CD4-positive, alpha-beta memory T cell (primary cell): ENCODE measurements around the gene COQ8B. TPM values are rescaled to one million over a fixed set of nuclear protein-coding genes. Genes with fewer than 3 reads are reported as not detected.

Experiments
- CTCF ChIA-PET: fragments of 350-600 bp; sonication (Branson Sonifier 250); formaldehyde crosslinking; loops from one replicate; lab custom pipeline; 2021; ENCODE audit warnings: inconsistent platforms; ENCODE audit not compliant: partially characterized antibody; lab: Charles Lee
- POLR2A ChIA-PET: fragments of 350-600 bp; sonication (Branson Sonifier 250); formaldehyde crosslinking; loops from one replicate; lab custom pipeline; 2021; ENCODE audit not compliant: partially characterized antibody; lab: Charles Lee
- DNase-seq, 5 donors: peaks; one replicate each; pipeline versions ENCODE4 v3.0.0 to v3.0.0-alpha.2; 2020 to 2022; ENCODE audit warnings: mixed read lengths in 1 of 5
- H3K27ac ChIP-seq: one replicate; pipeline ENCODE4 v1.7.0; 2013; ENCODE audit warnings: low read depth, low read length
- H3K27me3 ChIP-seq: 2 replicates; pipeline ENCODE4 v1.7.0; 2013; ENCODE audit warnings: mild to moderate bottlenecking, low read length, moderate library complexity; ENCODE audit not compliant: insufficient read depth
- H3K36me3 ChIP-seq: 2 replicates; pipeline ENCODE4 v1.7.0; 2013; ENCODE audit warnings: mild to moderate bottlenecking, low read length, moderate library complexity; ENCODE audit not compliant: insufficient read depth
- H3K4me1 ChIP-seq: 2 replicates; pipeline ENCODE4 v1.7.0; 2013; ENCODE audit warnings: mild to moderate bottlenecking, low read length, moderate library complexity; ENCODE audit not compliant: insufficient read depth
- H3K4me3 ChIP-seq, 2 donors: one replicate each; pipeline ENCODE4 v1.7.0; 2013; ENCODE audit warnings: low read length in 2 of 2, mild to moderate bottlenecking in 1 of 2
- H3K9me3 ChIP-seq, 2 donors: one replicate each; pipeline ENCODE4 v1.7.0; 2013; ENCODE audit warnings: low read length in 2 of 2, control low read depth in 1 of 2; ENCODE audit not compliant: control insufficient read depth in 1 of 2
- H3K27ac Mint-ChIP-seq, 7 donors: one replicate each; pipeline ENCODE4 v1.8.0; 2020 to 2021; ENCODE audit warnings: mixed read lengths in 7 of 7, mild to moderate bottlenecking in 6 of 7, inconsistent platforms in 3 of 7, moderate library complexity in 3 of 7
- H3K27me3 Mint-ChIP-seq, 2 donors: one replicate each; pipeline ENCODE4 v1.8.0; 2020 to 2021; ENCODE audit warnings: mixed read lengths in 2 of 2
- H3K36me3 Mint-ChIP-seq, 2 donors: one replicate each; pipeline ENCODE4 v1.8.0; 2020 to 2021; ENCODE audit warnings: mixed read lengths in 2 of 2, inconsistent platforms in 1 of 2, mild to moderate bottlenecking in 1 of 2
- H3K4me1 Mint-ChIP-seq, 4 donors: one replicate each; pipeline ENCODE4 v1.8.0; 2020 to 2021; ENCODE audit warnings: mixed read lengths in 4 of 4, mild to moderate bottlenecking in 1 of 4
- H3K4me3 Mint-ChIP-seq, 8 donors: one replicate each; pipeline ENCODE4 v1.8.0; 2020 to 2021; ENCODE audit warnings: mixed read lengths in 8 of 8, mild to moderate bottlenecking in 7 of 8, moderate library complexity in 6 of 8, inconsistent platforms in 3 of 8
- H3K9me3 Mint-ChIP-seq, 8 donors: one replicate each; pipeline ENCODE4 v1.8.0; 2020 to 2021; ENCODE audit warnings: mixed read lengths in 8 of 8, mild to moderate bottlenecking in 5 of 8, inconsistent platforms in 3 of 8, moderate library complexity in 1 of 8
- intact Hi-C: fragments of 100-400 bp; cut with micrococcal nuclease; formaldehyde crosslinking; loops from one replicate; pipeline ENCODE4 v1.15.1; 2023
- polyA plus RNA-seq, 2 donors: library from polyadenylated mRNA; unstranded; fragments of 300-500 nt; fragmentation: Illumina TruSeq; gene quantifications; one replicate each; pipeline ENCODE4 v1.2.3, GENCODE V29; 2021
- total RNA-seq, 2 experiments: library from RNA; stranded (reverse); gene quantifications; one replicate each; pipeline ENCODE4 v1.2.3, GENCODE V29; 2021

COQ8B gene
- total and polyA plus RNA-seq, 4 experiments from 2014 or later: 20.2 to 54.7 (median 34.2) TPM

DNA sequence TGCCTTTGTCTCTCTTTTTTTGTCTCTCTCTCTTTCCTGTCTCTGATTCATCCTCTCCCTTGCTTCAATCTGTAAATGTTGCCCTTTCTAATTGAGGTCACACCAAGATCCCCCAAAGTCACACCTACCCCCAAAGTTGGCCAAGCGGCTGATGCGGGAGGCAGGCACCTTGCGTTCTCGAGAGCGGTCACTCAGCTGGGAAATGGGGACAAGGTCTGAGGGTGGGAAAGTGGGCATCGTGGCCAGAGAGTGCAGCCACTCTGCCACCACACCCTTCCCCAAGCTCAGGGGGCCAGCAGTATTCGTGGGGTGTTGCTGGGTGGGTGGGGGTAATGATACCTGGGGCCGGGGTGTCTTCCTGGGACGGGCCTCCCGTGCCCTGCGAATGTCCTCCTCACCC lies 2.7 kb downstream of the COQ8B start:
- POLR2A ChIA-PET: interaction anchor here (0.5 to 1.0 kb wide), 5 partner anchors 37 to 647 kb away, joined by 3 to 4 read pairs (median 3); partner anchors contain the start of genes ACTMAP and SNRPA
- peak overlapping the region; percentile 98 for H3K27ac ChIP-seq
- CTCF ChIA-PET: no interaction called here

DNA sequence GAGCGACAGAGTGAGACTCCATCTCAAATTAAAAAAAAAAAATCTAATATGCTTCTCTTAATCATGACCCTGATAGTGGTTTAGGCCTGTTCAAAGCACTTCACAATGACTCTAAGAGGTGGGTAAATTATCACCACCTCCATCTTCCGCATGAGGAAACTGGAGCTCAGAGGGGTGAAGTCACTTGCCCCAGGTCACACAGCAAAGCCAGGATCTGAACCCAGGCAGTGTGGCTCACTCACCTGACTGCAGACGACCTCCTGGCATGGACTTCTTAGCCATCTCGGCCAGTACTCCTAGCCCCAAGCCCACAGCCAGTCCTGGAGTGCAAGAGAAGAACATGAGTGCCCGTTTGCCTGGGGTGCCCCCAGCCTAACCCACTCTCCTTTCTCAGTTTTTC lies 6.9 kb downstream of the COQ8B start:
- no peak overlapping the region for H3K4me3 Mint-ChIP-seq
- ChIA-PET POLR2A (no interaction called here), CTCF (interaction anchor here (1.4 kb wide), 1 partner anchor 68 kb away, joined by 3 read pairs; the partner anchor contains the start of gene RAB4B)
- peaks cover 36 to 38% of the 10 kb centered on the region in 2 donors for H3K36me3 Mint-ChIP-seq
- Histone ChIP-seq H3K36me3 (peaks cover 9% of the 10 kb centered on the region), H3K27ac (no peak overlapping the region), H3K9me3 (no peaks in the 10 kb centered on the region), H3K27me3 (no peaks in the 10 kb centered on the region), H3K4me1 (peaks cover 10% of the 10 kb centered on the region), H3K4me3 (no peak overlapping the region)
- DNase-seq: no peak
- no peaks in the 10 kb centered on the region for H3K27me3 Mint-ChIP-seq
- H3K4me1 Mint-ChIP-seq: peaks cover 16 to 32% (median 19%) of the 10 kb centered on the region in 4 donors
- no peak overlapping the region for H3K27ac Mint-ChIP-seq
- intact Hi-C loops: no loop called here
- no peaks in the 10 kb centered on the region for H3K9me3 Mint-ChIP-seq

More for the DNA sequence above, 2.7 kb downstream of the COQ8B start:
- Mint-ChIP-seq H3K4me1 (peaks cover 32 to 61% (median 47%) of the 10 kb centered on the region in 4 donors), H3K4me3 (peak overlapping the region; percentile 48 to 80 (median 74)), H3K9me3 (peaks cover 0 to 1% (median 0%) of the 10 kb centered on the region in 8 donors), H3K27me3 (no peaks in the 10 kb centered on the region), H3K27ac (peak overlapping the region; percentile 80 to 98 (median 90)), H3K36me3 (peaks cover 20 to 45% of the 10 kb centered on the region in 2 donors)
- DNase-seq: no peak
- Histone ChIP-seq H3K36me3 (no peaks in the 10 kb centered on the region), H3K4me3 (peak overlapping the region in 1 of 2 donors; percentile 78), H3K4me1 (peaks cover 42% of the 10 kb centered on the region), H3K27me3 (no peaks in the 10 kb centered on the region), H3K9me3 (no peaks in the 10 kb centered on the region)
- intact Hi-C loops: no loop called here

DNA sequence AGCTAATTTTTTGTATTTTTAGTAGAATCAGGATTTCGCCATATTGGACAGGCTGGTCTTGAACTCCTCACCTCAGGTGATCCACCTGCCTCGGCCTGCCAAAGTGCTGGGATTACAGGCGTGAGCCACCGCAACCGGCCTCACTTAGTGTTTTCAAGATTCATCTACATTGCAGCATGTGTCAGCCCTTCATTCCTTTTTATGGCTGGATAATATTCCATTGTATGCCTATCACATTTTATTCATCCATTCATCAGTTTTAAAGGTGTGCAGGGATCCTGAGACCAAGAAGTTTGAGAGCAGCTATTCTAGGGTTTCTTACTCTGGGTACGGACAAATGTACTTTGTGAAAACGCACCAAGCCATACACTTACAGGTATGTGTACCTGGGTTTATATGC lies 9.1 kb downstream of the COQ8B start:
- H3K27me3 ChIP-seq: no peaks in the 10 kb centered on the region
- H3K27ac ChIP-seq: no peak overlapping the region
- no peaks in the 10 kb centered on the region for H3K9me3 ChIP-seq
- no peak for DNase-seq
- POLR2A ChIA-PET: interaction anchor here (1.1 to 1.4 kb wide), 2 partner anchors 9 to 53 kb away, joined by 3 read pairs; partner anchors contain the start of genes COQ8B and ITPKC
- peaks cover 44 to 46% of the 10 kb centered on the region in 2 donors for H3K36me3 Mint-ChIP-seq
- intact Hi-C loops: no loop called here
- H3K4me3 ChIP-seq: no peak overlapping the region
- no peak overlapping the region for H3K27ac Mint-ChIP-seq
- CTCF ChIA-PET: interaction anchor here (1.1 kb wide), 1 partner anchor 14 kb away, joined by 3 read pairs; no protein-coding TSS in a partner anchor
- H3K4me1 ChIP-seq: no peaks in the 10 kb centered on the region
- H3K4me3 Mint-ChIP-seq: no peak overlapping the region
- H3K9me3 Mint-ChIP-seq: no peaks in the 10 kb centered on the region
- peaks cover 29% of the 10 kb centered on the region for H3K36me3 ChIP-seq
- H3K4me1 Mint-ChIP-seq: peaks cover 4 to 17% (median 12%) of the 10 kb centered on the region in 4 donors
- H3K27me3 Mint-ChIP-seq: no peaks in the 10 kb centered on the region

DNA sequence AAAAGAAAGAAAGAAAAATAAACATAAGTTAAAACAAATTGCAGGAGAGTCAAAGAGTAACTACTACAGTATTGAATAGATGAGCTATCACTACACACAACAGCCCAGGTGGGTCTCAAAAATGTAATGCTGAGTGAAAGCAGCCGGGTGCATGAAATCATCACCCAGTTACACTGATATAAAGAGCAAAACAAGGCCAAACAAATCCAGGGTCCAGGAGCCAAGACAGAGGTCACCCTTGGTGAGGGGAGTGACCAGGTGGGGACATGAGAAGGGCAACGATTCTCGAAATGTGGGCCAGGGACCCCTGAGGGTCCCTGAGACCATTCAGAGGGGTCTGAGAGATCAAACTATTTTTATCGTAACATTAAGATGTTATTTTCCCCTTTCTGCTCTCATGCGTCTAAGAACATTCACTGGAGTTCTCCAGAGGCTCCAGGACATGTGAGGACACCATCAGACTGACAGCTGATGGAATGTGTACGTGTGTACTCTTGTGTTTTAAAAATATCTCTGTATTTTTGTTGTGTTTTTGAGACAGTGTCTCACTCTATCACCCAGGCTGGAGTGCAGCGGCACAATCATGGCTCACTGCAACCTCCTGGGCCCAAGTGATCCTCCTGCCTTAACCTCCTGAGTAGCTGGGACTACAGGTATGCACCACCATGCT lies 10.6 kb downstream of the COQ8B start:
- Mint-ChIP-seq H3K4me1 (peaks cover 4 to 7% (median 5%) of the 10 kb centered on the region in 4 donors), H3K36me3 (peaks cover 42 to 50% of the 10 kb centered on the region in 2 donors), H3K27ac (peak overlapping the region in 2 of 7 donors; percentile 8 to 46), H3K9me3 (no peaks in the 10 kb centered on the region), H3K4me3 (no peak overlapping the region), H3K27me3 (no peaks in the 10 kb centered on the region)
- CTCF ChIA-PET: no interaction called here
- intact Hi-C loops: no loop called here
- no peak overlapping the region for H3K4me3 ChIP-seq
- no peaks in the 10 kb centered on the region for H3K9me3 ChIP-seq
- DNase-seq: no peak
- H3K27me3 ChIP-seq: no peaks in the 10 kb centered on the region
- no peak overlapping the region for H3K27ac ChIP-seq
- POLR2A ChIA-PET: no interaction called here
- H3K36me3 ChIP-seq: peaks cover 37% of the 10 kb centered on the region
- H3K4me1 ChIP-seq: no peaks in the 10 kb centered on the region

DNA sequence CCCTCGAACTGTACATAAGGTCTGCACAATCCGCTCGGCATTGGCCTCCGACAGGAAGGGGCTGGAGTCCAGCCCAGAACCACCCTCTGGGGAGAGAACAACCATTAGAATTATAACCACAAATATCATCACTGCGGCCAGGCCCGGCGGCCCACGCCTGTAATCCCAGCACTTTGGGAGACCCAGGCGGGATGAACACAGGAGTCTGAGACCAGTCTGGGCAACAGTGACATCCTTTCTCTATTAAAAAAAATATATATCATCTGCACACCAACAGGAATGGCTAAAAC lies 11.4 kb downstream of the COQ8B start:
- H3K9me3 Mint-ChIP-seq: no peaks in the 10 kb centered on the region
- H3K27ac ChIP-seq: no peak overlapping the region
- peaks cover 41% of the 10 kb centered on the region for H3K36me3 ChIP-seq
- no peak overlapping the region for H3K4me3 ChIP-seq
- no peaks in the 10 kb centered on the region for H3K4me1 ChIP-seq
- CTCF ChIA-PET: no interaction called here
- H3K27me3 ChIP-seq: no peaks in the 10 kb centered on the region
- H3K27me3 Mint-ChIP-seq: no peaks in the 10 kb centered on the region
- intact Hi-C loops: no loop called here
- POLR2A ChIA-PET: no interaction called here
- no peak overlapping the region for H3K4me3 Mint-ChIP-seq
- H3K4me1 Mint-ChIP-seq: peaks cover under 1 to 7% (median 4%) of the 10 kb centered on the region in 4 donors
- H3K27ac Mint-ChIP-seq: peak overlapping the region in 1 of 7 donors; percentile 8
- H3K36me3 Mint-ChIP-seq: peaks cover 41 to 51% of the 10 kb centered on the region in 2 donors
- no peak for DNase-seq
- no peaks in the 10 kb centered on the region for H3K9me3 ChIP-seq

DNA sequence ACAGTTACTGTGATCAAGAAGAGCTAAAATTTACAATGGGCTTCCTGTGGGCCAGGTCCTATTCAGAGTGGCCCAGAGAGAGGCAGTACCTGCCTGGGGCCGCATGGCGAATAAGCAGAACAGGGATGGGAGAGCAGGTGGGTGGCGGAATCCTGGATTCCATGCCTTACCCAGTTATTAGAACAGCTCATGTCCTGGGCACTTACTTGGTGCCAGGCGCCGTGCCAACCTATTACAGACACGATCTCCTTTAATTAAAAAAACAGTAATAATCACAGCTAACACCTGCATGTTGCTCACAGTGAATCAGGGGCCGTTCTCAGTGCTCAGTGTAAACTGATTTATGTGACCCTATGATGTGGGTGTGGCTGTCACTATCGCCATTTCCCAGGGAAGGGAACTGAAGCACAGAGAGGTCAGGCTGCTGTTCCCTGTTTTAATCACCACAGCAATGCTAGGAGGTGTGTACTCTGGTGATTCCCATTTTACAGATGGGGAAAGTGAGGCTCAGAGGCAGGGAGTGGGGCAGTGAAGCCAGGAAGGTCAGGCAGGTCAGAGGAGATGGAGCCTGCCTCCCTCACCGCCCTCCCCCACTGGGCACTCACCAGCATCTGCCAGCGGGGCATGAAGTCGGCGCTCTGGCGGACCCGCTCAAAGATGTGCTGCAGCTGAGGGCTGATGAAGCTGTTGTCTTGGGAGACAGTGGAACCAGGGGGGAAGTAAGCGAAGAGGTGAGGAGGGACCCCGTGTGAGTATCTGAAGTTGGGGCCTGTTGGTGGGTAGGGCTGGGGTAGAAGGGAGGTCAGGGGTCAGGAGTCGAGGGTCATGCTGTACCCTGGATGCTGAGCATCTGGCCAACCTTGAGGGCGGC lies 12.0 kb downstream of the COQ8B start:
- Mint-ChIP-seq H3K36me3 (peaks cover 41 to 49% of the 10 kb centered on the region in 2 donors), H3K27me3 (no peaks in the 10 kb centered on the region), H3K9me3 (no peaks in the 10 kb centered on the region), H3K4me3 (no peak overlapping the region), H3K4me1 (peaks cover 0 to 7% (median 4%) of the 10 kb centered on the region in 4 donors), H3K27ac (peak overlapping the region in 3 of 7 donors; percentile 8 to 64 (median 15))
- CTCF ChIA-PET: interaction anchor here (0.7 to 1.2 kb wide), 2 partner anchors 13 to 44 kb away, joined by 4 to 5 read pairs; no protein-coding TSS in a partner anchor
- no peaks in the 10 kb centered on the region for H3K9me3 ChIP-seq
- POLR2A ChIA-PET: no interaction called here
- DNase-seq: no peak
- no peak overlapping the region for H3K4me3 ChIP-seq
- no peaks in the 10 kb centered on the region for H3K4me1 ChIP-seq
- H3K27me3 ChIP-seq: no peaks in the 10 kb centered on the region
- intact Hi-C loops: no loop called here
- H3K36me3 ChIP-seq: peaks cover 42% of the 10 kb centered on the region
- no peak overlapping the region for H3K27ac ChIP-seq
